NCI-H187 (cell line): ENCODE measurements around the gene PRELID2.
"Not testable (repeated sequence)": the region's sequence is repeated elsewhere in the genome, so short reads cannot be mapped to it uniquely, and the experiment has no call there.

Experiments
- DNase-seq, 2 experiments: peaks; one replicate each; lab custom pipeline; 2025; lab: John Stamatoyannopoulos, UW

The PRELID2 gene

DNA sequence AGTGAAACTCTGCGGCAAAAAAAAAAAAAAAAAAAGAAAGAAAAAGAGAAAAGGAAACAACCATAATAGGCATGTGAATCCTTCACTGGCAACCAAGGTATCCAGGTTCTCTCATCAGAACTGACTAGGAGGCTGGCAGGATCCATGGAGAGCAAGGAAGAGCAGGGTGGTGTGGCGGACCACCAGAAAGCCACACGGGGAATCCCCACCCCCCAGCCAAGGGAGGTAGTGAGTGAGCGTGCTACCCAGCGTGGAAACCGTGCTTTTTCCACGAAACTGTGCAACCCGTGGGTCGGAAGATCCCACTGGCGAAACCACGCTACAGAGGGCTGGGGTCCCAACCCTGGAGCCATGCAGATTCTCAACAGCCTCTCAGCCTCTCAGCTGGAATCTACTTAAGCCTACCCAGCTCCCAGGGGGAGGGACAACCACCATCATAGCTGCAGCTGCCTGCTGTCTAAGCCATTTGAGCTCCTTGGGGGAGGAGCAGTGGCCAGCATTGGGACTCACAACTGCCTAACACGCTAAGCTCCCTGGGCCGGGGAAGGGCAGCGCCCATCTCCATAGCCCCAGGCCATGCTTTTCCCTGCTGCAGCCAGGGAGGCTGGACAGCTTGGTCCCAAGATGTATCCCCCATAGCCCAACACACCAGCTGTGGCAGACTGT is 91.6 kb downstream of the PRELID2 start:
- no peak for DNase-seq

DNA sequence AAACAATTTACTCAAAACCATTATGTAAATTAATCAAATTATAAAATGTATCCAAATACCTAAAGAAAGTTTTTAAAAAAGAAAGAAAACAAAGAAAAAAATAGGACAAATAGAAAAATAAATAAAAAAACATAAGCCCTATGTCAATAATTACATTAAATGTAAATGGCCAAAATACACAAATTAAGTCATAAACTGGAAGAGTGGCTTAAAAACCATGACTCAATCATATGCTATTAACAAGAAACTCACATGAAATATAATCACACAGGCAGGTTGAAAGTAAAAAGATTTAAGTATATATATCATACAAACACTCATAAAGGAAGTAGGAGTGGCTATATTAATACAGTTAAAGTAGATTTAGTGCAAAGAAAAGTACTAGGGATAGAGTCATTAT is 95.3 kb downstream of the PRELID2 start:
- no peak for DNase-seq

DNA sequence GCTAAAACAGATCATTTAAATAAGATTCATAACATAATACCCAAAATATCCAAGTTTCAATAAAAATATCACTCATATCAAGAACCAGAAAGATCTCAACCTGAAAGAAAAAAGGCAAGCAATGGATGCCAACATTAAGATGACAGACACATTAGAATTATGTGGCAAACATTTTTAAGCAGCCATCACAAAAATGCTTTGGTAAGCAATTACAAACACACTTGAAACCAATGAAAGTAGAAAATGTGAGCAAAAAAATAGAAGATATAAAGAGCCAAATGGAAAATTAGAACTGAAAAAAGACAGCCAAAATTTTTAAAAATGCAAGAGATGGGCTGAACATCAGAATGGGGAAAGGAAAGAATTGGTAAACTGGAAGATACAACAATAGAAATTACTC is 96.9 kb downstream of the PRELID2 start:
- no peak for DNase-seq

DNA sequence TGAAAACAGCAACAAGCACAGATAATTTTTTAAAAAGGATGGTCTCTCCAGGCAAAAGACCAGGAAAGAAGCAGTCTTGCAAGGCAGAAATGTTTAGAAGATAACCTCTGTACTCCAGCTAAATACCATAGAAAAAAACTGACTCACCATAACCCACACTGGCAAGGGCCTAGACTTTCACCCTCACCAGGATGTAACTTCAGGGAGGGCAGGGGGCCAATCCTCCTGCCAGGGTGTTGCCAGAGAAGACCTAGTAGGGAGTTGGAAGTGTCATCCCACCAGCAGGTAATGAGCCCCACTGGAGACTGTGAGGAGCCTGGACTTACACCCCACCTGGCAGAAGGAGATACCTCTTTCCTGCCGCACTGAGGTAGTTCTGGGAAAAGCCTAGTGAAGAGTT is 97.6 kb downstream of the PRELID2 start:
- no peak for DNase-seq

DNA sequence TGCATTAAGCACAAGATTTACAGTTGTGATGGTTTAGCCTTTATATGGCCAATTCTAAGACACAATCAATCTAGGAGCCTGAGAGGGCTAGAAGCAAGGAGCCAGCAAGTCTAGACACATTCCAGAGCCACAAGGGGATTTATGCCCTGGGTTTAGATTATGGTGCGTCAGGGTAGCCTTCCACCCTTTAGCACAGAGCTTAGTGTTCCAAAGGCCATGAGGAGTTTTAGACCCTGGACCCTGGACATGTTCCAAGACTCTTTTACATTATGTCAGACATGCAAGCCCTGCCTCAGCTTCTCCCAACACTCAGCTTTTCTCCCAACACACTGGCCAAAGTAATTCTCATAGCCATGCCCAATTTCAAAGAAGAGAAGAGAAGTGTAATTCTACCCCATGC is 105.2 kb downstream of the PRELID2 start:
- DNase-seq = not testable (repeated sequence)

DNA sequence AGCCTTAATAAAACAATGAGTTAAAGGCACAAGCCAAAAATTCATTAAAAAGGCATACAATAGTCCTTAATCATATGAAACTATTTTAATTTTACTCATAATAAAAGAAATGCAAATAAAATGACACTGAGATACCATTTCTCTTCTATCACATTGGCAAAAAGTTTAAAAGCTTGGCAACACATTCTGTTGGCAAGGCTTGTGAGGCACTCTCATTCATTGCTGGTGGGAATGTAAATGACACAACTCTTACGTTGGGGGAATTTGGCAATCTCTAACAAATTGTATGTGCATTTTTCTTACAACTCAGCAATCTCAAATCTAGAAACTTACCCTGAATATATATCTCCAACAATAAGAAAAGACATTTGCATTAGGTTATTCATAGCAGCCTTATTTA is 111.6 kb downstream of the PRELID2 start:
- no peak for DNase-seq

DNA sequence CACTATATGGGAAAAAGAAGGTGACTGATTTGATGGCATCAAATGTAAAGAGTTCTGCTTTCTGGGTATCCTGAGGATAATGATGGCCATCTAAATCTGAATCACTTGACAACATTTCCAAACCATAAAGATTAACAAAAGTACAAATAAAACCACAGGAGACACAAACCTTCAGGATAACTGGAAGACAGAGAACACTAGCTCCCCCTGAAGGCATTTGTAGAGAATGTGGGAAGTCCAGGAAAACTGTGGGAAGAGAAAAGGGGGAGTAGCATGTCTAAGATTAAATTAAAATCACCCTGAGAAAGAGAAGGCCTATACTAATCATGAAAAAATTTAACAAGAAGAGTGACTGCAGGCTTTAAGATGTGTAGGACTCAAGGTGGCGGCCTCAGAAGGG is 116.2 kb downstream of the PRELID2 start:
- DNase-seq = no peak

DNA sequence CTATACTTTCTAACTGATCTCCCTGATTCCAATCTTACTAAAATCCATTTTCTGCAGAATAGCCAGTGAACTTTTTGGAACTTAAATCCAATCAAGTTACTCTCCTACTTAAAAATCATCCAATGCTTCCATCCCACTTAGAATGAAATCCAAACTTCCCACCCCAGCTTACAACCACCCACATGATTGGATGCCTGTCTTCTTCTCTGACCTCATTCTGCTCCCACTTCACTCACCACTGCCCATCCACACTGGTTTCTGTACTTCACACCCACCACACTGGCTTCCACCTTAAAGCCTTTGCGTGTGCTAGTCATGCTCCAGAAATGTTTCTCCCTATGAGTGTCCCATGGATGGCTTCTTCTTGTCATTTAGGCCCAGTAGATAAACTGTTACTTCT is 119.7 kb downstream of the PRELID2 start:
- no peak for DNase-seq

DNA sequence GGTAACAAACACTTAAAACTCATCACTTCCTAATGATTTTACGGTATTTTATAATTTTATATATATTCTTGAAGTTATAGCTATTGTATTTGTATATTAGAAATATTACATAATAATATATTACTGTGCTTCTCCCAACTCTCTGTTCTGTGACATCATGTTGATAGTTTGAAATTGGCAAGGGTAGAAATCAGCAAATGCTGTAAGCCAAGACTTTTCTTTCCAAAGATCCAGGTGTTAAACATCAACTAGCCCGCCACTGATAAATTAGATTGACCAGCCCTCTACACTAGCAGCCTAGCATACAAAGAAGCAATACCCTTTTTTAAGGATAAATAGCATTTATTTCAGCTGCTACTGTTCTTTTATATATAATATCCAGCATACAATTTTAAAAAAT is 122.9 kb downstream of the PRELID2 start:
- no peak for DNase-seq

DNA sequence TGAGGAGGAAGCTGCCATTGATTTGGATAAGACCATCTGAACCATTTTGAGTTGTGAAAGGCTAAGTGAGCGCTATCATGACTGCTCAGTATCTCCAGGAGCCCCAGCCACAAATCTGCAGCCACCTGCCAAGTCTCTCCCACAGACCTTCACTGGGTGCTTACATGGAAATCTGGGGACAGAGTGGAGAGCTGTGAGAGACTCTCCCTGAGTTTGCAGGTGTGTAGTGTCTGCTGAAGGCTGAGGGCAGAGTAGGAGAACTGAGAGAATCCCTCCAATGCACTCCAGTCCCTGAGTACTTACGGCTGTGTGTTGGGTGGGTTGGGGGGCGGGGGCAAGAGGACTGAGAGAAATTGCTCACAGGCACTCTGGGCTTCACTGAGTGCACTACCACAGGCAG is 123.7 kb downstream of the PRELID2 start:
- no peak for DNase-seq
